T-helper 2 cell treated with Interferon-gamma antibody and Interleukin-4, amounts not matched to agents 5 μg/mL and 100 μg/mL, for 36 hours (primary cell): ENCODE data around the gene ZBTB7C.

ENCODE experiments used
- DNase-seq: peaks from one replicate; pipeline ENCODE4 v3.0.0; 2021; ENCODE audit warnings: low spot score
- H3K27ac Mint-ChIP-seq: one replicate; pipeline ENCODE4 v1.8.0; 2021; ENCODE audit warnings: mild to moderate bottlenecking, mixed read lengths
- H3K27me3 Mint-ChIP-seq: one replicate; pipeline ENCODE4 v1.8.0; 2021; ENCODE audit warnings: low read depth, mixed read lengths
- H3K36me3 Mint-ChIP-seq: one replicate; pipeline ENCODE4 v1.8.0; 2021; ENCODE audit warnings: low read depth, mixed read lengths
- H3K4me1 Mint-ChIP-seq: one replicate; pipeline ENCODE4 v1.8.0; 2021; ENCODE audit warnings: low read depth, mixed read lengths
- H3K4me3 Mint-ChIP-seq: one replicate; pipeline ENCODE4 v1.8.0; 2022; ENCODE audit warnings: mild to moderate bottlenecking, moderate library complexity, mixed read lengths
- H3K9me3 Mint-ChIP-seq: one replicate; pipeline ENCODE4 v1.8.0; 2021; ENCODE audit warnings: mixed read lengths

Gene ZBTB7C

DNA sequence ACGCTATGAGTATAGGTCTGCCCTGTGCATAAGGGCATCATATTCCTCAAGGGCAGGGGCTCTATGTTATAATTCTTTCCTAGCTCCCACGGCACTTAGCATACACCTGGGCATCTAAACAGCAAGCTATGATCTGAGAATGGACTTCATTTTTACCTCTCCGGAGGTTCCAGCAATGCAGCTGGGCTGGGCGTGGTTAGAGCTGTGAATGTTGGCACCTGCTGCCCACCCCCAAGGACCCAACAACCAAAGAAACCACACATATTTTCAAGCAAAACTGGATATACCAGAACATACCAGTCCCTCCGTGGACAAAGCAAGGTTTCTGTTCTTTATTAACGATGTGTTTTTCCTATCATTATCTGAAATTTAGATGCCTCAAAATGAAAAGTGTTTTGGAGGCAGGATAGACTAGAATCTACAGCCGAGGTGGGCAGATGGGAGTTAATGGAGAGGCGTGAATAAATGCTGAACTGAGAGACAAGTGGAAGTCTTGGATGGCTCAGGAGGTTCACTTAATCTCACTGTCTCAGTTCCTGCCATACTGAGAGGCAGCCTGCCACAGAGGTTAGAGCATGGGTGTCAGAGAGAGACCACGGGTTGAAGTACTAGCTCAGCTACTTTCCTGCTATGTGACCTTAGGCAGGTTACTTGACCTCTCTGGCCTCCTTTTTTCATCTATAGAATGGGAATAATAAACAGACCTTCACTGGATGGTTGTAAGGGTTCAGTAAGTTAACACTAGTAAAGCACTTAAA, 292.1 kb downstream of the ZBTB7C start:
- DNase-seq: no peak
- Mint-ChIP-seq H3K4me1 (no peaks in the 10 kb centered on the region), H3K27ac (no peak overlapping the region), H3K4me3 (no peak overlapping the region), H3K27me3 (peaks cover 52% of the 10 kb centered on the region), H3K9me3 (no peaks in the 10 kb centered on the region), H3K36me3 (no peaks in the 10 kb centered on the region)

DNA sequence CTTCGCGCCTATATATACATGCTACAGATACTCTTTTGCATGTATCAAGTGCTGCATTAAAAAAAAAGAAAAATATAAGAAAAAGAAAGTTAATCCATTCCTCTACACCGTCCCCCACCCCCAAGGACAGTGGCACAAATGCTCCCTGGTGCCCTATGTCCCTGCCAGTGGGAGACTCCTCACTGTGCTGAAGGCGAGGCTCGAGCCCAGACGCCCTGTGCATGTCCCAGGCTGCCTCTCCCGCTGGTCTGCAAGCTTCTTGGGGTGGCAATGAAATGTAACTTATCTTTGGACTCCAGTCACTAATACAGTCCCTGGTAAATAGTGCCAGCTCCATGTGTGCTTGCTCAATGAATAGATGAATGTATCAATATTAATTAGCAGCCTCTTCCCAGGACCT, 293.2 kb downstream of the ZBTB7C start:
- Mint-ChIP-seq H3K9me3 (no peaks in the 10 kb centered on the region), H3K27ac (no peak overlapping the region), H3K4me1 (no peaks in the 10 kb centered on the region), H3K36me3 (no peaks in the 10 kb centered on the region), H3K27me3 (peaks cover 53% of the 10 kb centered on the region), H3K4me3 (no peak overlapping the region)
- no peak for DNase-seq

DNA sequence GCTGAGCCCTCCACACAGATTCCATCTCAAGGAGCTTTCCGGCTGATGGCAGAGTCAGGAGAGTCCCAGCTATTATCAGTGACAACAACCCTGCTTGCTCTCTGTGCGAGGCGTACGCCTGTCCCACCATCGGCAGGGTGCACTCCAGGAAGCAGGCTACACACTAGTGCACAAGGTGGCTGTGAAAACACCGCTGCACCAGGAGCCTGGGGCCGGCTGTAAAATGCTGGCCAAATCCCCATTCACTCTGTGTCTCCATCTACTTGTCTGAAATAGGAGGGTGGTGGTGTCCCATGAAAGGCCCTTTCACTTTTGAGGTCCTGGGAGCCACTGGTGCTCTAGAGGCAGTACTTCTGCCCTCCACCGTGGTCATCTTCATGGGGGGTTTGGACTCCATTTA, 295.5 kb downstream of the ZBTB7C start:
- no peaks in the 10 kb centered on the region for H3K9me3 Mint-ChIP-seq
- H3K27ac Mint-ChIP-seq: no peak overlapping the region
- H3K4me3 Mint-ChIP-seq: no peak overlapping the region
- no peak for DNase-seq
- H3K27me3 Mint-ChIP-seq: peaks cover 54% of the 10 kb centered on the region
- H3K36me3 Mint-ChIP-seq: no peaks in the 10 kb centered on the region
- no peaks in the 10 kb centered on the region for H3K4me1 Mint-ChIP-seq

DNA sequence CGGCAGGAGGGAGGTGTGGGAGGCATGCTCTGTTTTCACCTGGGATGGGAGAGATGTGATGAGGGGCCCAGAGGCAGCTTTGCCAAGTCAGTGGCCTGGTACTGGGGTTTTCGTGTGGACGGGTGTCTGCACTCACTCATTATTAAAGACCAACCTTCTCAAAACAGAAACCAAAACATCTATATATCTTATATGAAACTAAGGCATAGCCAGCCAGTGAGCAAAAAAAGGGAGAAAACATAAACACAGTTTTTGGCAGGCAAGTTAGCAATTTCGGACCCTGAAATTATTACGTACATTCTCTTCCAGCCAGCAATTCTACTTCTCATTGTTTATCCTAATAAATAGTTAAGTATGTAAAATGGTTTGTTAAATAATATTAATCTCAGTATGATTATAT, 297.6 kb downstream of the ZBTB7C start:
- Mint-ChIP-seq H3K9me3 (no peaks in the 10 kb centered on the region), H3K4me3 (no peak overlapping the region), H3K27me3 (peaks cover 46% of the 10 kb centered on the region), H3K27ac (no peak overlapping the region), H3K4me1 (peaks cover 2% of the 10 kb centered on the region), H3K36me3 (no peaks in the 10 kb centered on the region)
- no peak for DNase-seq

DNA sequence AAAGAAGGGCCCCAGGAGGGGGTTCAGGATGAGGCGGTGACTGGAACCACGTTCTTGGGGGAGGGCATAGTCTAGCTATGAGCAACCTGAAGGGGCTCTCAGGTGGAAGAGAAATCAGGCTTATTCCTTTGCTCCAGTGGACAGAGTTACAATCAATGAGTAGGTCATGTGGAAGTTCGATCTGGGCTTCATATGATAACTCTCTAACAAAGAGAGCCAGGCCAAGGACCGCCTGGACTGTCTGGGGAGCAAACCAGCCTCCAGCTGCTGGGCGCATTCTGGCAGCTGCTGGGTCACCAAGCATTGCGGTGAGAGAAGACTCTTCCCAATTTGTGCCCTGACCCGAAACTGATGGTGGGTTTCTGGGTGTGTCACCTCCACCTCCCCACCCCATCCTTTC, 298.4 kb downstream of the ZBTB7C start:
- Mint-ChIP-seq H3K36me3 (no peaks in the 10 kb centered on the region), H3K4me1 (peaks cover 2% of the 10 kb centered on the region), H3K4me3 (no peak overlapping the region), H3K27ac (no peak overlapping the region), H3K27me3 (peaks cover 49% of the 10 kb centered on the region), H3K9me3 (no peaks in the 10 kb centered on the region)
- DNase-seq: no peak

DNA sequence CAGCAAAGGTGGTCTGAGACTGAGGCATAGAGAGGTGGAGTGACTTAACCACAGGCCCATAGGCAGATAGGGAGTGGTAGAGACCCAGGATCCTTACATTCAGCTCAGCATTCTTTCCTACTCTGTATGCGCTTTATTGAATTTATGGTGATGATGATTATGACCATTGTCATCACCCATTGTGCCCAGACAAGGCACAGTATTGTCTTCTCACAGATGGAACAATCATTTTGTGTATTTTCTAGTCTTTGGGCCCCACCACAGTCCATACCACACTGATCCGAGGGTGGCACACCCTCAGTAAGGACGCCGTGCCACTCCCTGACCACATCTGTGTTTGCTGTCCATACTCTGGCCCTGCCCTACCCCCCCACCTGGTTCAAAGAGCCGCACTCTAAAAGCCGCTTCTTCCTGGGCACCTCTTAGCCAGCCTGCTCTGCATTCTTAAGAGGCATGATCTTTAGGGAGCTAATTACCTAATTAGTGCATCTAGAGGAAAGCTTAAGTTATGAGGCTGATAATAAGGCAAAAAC, 299.2 kb downstream of the ZBTB7C start:
- no peaks in the 10 kb centered on the region for H3K9me3 Mint-ChIP-seq

DNA sequence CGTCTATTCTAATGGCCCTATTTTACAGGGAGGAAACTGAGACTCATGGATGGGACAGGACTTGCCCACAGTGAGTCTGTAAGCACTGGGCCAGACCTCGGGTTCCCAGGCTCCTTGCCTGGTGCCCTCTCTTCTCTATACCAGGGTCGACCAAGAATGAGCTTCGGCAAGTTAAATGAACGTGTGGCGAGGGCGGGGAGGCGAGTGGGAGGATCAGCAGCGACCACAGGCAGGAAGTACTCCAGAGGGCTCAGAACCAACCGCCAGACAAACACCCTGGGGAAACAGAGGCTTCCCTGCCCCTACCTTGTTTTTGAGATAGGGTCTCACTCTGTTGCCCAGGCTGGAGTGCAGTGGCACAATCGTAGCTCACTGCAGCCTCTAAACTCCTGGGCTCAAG, 301.0 kb downstream of the ZBTB7C start:
- no peak for DNase-seq
- peaks cover 49% of the 10 kb centered on the region for H3K27me3 Mint-ChIP-seq
- H3K27ac Mint-ChIP-seq: no peak overlapping the region
- no peaks in the 10 kb centered on the region for H3K9me3 Mint-ChIP-seq
- no peaks in the 10 kb centered on the region for H3K36me3 Mint-ChIP-seq
- peaks cover 2% of the 10 kb centered on the region for H3K4me1 Mint-ChIP-seq
- no peak overlapping the region for H3K4me3 Mint-ChIP-seq

More for the DNA sequence above, 299.2 kb downstream of the ZBTB7C start:
- Mint-ChIP-seq H3K36me3 (no peaks in the 10 kb centered on the region), H3K27me3 (peaks cover 51% of the 10 kb centered on the region), H3K4me3 (no peak overlapping the region), H3K4me1 (peaks cover 2% of the 10 kb centered on the region), H3K27ac (no peak overlapping the region)
- no peak for DNase-seq

DNA sequence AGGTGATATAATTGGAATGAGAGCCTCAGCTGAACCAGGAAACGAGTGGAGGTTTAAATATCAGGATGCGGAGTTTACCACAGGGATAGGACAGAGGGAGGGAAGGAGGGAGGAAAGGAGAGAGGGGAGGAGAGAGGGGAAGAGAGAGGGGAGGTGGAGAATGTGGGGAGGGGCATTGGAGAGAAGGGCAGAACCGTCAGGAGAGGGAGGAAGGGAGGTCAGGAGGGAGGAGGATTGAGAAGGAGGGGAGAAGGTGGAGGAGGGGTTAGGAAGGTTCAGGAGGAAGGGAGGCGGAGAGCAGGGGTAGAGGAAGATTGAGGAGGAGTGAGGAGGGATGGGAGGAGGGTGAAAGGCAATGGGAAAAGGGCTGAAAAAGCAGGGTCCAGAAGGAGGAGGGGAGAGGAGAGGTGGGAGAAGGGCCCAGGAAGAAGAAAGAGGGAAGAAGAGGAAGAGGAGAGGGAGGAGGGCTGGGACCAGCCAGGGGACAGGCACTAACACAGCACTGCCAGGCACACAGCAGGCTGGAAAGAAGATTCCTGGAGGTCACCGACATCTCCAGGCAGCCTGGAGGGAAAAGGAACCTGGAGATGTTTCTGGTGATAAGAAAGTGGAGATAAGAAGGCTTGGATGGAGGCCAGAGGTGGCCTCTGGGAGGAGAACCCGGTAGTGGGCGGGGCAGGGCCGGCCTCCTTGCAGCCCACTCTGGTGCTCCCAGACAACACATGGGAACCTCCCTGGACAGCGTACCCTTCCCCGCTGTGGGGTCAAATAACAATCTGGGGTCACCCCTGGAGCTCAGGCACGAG, 302.0 kb downstream of the ZBTB7C start:
- no peak for DNase-seq
- no peaks in the 10 kb centered on the region for H3K9me3 Mint-ChIP-seq
- peaks cover 52% of the 10 kb centered on the region for H3K27me3 Mint-ChIP-seq
- no peak overlapping the region for H3K4me3 Mint-ChIP-seq
- H3K36me3 Mint-ChIP-seq: no peaks in the 10 kb centered on the region
- H3K4me1 Mint-ChIP-seq: peaks cover 2% of the 10 kb centered on the region
- no peak overlapping the region for H3K27ac Mint-ChIP-seq

DNA sequence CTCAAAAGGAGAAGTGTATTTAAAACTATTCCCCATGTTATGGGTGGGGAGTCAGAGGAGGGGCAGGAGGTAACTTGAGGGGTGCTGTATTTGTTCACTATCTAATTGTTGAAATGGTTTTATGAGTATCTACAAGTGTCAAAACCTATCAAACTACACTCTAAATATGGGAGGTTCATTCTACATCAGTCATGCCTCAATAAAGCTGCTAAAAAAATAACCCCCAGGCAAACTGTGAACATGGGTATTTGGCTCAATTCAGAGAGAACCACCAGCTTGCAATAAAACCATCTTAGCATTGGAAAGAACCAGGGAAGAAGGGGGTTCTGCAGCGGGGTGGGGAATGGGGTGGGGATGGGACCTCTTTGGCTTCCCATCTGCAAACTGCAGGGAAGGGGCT, 302.7 kb downstream of the ZBTB7C start:
- DNase-seq: no peak
- Mint-ChIP-seq H3K4me1 (peaks cover 2% of the 10 kb centered on the region), H3K4me3 (no peak overlapping the region), H3K36me3 (no peaks in the 10 kb centered on the region), H3K9me3 (no peaks in the 10 kb centered on the region), H3K27me3 (peaks cover 51% of the 10 kb centered on the region), H3K27ac (no peak overlapping the region)

DNA sequence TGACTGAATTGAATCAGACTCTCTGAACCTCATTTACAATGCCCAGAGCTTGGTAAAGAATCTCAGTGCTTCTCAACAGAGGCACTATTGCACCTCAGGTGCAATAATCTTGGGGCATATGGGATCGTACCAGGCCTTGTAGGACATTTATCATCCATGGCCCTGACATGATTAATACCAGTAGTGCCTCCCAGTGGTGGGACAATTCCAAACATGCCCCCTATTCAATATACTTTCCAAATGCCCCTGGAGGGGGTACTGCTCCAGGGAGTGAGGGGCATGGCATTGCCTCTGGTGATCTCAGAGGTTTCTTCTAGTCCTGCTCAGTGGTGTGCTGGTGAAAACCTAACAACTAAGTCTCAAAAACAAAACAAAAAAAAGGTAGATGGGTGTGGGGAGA, 303.9 kb downstream of the ZBTB7C start:
- peaks cover 48% of the 10 kb centered on the region for H3K27me3 Mint-ChIP-seq

DNA sequence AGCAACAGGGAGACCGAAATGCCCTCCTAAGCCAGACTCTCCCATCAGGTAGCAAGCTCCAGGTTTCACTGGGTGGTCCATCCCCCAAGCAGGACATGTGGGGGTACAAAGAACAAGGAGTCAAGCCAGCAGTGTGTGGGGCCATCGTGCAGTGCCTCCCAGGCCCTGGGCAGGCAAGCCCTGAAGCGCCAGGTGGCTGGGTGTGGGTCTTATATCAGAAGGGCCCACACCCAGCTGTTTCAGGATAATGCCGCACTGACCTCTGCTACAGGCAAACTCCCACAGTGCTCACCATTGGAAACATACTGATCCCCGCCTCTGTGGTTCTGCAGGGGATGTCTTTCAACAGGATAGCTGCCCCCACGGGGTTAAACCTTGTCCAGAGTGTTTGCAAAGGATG, 304.5 kb downstream of the ZBTB7C start:
- H3K36me3 Mint-ChIP-seq: no peaks in the 10 kb centered on the region
- DNase-seq: no peak
- peaks cover 2% of the 10 kb centered on the region for H3K4me1 Mint-ChIP-seq
- peaks cover 46% of the 10 kb centered on the region for H3K27me3 Mint-ChIP-seq
- H3K4me3 Mint-ChIP-seq: no peak overlapping the region
- H3K27ac Mint-ChIP-seq: no peak overlapping the region
- H3K9me3 Mint-ChIP-seq: no peaks in the 10 kb centered on the region

More for the DNA sequence above, 303.9 kb downstream of the ZBTB7C start:
- Mint-ChIP-seq H3K9me3 (no peaks in the 10 kb centered on the region), H3K27ac (no peak overlapping the region), H3K4me1 (peaks cover 2% of the 10 kb centered on the region), H3K4me3 (no peak overlapping the region), H3K36me3 (no peaks in the 10 kb centered on the region)
- no peak for DNase-seq

DNA sequence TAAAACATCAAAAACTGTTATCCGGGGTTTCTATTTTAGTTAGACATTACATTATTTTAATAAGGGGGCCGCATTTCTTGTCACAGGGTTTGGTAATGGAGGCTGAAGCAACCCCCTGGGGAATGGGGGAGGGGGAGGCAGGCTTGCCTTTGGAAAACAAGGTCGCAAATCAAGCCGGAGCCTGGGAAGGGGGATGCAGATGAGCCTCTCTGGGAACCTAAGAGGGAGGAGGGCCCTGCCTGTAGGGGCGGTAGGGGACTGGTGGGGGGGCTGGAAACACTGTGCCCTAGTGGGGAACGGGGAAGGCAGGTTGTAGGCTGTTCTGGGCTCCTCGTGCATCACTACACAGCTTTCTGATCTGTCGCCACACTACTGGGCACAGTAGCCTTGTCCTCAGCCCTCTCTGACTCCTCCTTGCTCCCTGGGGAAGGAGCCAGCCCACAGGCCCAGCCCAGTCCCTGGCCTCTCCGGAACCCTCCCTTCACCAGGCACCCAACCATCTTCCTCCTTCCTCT, 308.5 kb downstream of the ZBTB7C start:
- Mint-ChIP-seq H3K36me3 (no peaks in the 10 kb centered on the region), H3K9me3 (no peaks in the 10 kb centered on the region), H3K27ac (no peak overlapping the region), H3K4me3 (no peak overlapping the region), H3K27me3 (peaks cover 31% of the 10 kb centered on the region), H3K4me1 (no peaks in the 10 kb centered on the region)
- no peak for DNase-seq

DNA sequence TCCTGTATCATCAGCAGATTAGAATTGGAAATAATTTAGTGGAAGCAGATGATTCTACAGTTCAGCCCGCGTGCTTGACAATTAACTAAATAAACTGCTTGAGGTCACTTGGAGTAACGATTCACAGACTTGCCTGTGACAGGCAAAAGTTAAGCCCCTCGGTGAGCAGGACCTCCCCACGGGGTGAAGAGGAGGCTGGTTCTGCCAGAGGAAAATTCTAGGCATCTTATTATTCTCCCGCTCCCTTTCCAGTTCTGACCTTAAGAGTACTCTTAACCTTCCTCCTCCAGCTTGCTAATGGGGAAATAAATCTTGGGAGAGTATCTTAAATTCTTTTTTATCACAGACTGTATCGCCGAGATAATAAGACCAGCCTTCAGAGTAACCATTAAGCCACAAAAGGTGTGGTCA, 309.0 kb downstream of the ZBTB7C start:
- no peaks in the 10 kb centered on the region for H3K4me1 Mint-ChIP-seq
- H3K36me3 Mint-ChIP-seq: no peaks in the 10 kb centered on the region
- H3K4me3 Mint-ChIP-seq: no peak overlapping the region
- no peaks in the 10 kb centered on the region for H3K9me3 Mint-ChIP-seq
- DNase-seq: no peak
- no peak overlapping the region for H3K27ac Mint-ChIP-seq
- H3K27me3 Mint-ChIP-seq: peaks cover 26% of the 10 kb centered on the region

DNA sequence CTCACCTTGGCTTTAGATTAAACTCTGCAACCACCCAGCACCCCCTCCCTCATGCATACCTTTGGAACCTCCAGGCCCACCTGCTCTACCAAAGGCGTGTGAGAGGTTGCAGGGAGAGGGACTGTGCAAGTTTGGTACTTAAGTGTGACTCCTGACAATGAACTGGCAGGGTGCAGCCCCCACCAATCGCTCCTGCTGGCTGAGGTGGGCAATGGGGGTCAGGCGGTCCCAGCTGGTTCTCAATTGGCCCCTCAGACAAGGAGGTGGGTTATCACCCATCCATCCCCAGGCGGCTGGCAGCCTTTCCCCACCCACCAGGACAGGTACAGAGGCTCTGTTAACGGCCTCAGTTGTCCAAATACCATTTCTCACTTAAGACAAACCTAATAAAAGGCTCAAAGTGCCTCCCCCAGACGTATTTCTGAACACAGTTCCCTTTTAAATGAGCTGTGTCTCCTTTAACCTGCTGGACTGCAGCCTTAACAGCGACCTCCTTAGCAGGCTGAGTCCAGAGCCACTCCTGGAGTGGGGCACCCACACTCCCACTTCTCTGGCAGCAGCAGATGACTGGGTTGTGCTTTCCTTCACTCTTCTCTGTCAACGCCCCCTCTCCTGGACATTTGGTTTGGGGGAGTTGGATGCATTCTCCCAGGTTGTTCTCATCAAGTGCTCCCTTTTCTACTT, 309.6 kb downstream of the ZBTB7C start:
- Mint-ChIP-seq H3K4me3 (no peak overlapping the region), H3K27ac (no peak overlapping the region), H3K36me3 (no peaks in the 10 kb centered on the region), H3K9me3 (no peaks in the 10 kb centered on the region), H3K4me1 (no peaks in the 10 kb centered on the region), H3K27me3 (peaks cover 24% of the 10 kb centered on the region)
- DNase-seq: no peak
